Right atrium auricular region (tissue), 2 donors: ENCODE measurements around the gene ARHGEF28. TPM values are rescaled to one million over a fixed set of nuclear protein-coding genes. Genes with fewer than 3 reads are reported as not detected.

ENCODE experiments used
- DNase-seq: peaks from one replicate; pipeline ENCODE4 v3.0.0-alpha.2; 2019; ENCODE audit warnings: low spot score
- H3K27ac ChIP-seq, 2 donors: fragments of 200-600 bp; sonication (generic); 1 replicate in 1 of 2; 2 replicates in 1 of 2; pipeline ENCODE4 v1.5.1; 2016 to 2019
- H3K27me3 ChIP-seq, 2 donors: fragments of 200-600 bp; sonication (generic); one replicate each; pipeline versions ENCODE4 v1.5.1 to v1.6.0; 2017 to 2019
- H3K36me3 ChIP-seq: fragments of 200-600 bp; sonication (generic); one replicate; pipeline ENCODE4 v1.5.1; 2016
- H3K4me1 ChIP-seq, 2 donors: fragments of 200-600 bp; sonication (generic); one replicate each; pipeline versions ENCODE4 v1.5.1 to v1.6.0; 2017 to 2019
- H3K4me3 ChIP-seq, 2 donors: fragments of 200-600 bp; sonication (generic); 1 replicate in 1 of 2; 2 replicates in 1 of 2; pipeline ENCODE4 v1.5.1; 2017 to 2019; ENCODE audit warnings: mild to moderate bottlenecking in 1 of 2, moderate library complexity in 1 of 2
- H3K9me3 ChIP-seq, 2 donors: fragments of 200-600 bp; sonication (generic); one replicate each; pipeline ENCODE4 v1.5.1; 2019
- total RNA-seq, 2 donors: library from RNA; depleted of rRNA; stranded (reverse); fragments of >200 nt; gene quantifications; one replicate each; pipeline ENCODE4 v1.1.0, GENCODE V29; 2016
- TF ChIP-seq, protein P1 (sequence below), 2 donors: fragments of 200-600 bp; sonication (generic); IDR thresholded peaks; one replicate each; pipeline ENCODE4 v1.5.1; 2019; ENCODE audit warnings: antibody characterized with exemption in 2 of 2

ARHGEF28 gene
- total RNA-seq, 2 donors from 2014 or later: 1.0 to 2.9 TPM

DNA sequence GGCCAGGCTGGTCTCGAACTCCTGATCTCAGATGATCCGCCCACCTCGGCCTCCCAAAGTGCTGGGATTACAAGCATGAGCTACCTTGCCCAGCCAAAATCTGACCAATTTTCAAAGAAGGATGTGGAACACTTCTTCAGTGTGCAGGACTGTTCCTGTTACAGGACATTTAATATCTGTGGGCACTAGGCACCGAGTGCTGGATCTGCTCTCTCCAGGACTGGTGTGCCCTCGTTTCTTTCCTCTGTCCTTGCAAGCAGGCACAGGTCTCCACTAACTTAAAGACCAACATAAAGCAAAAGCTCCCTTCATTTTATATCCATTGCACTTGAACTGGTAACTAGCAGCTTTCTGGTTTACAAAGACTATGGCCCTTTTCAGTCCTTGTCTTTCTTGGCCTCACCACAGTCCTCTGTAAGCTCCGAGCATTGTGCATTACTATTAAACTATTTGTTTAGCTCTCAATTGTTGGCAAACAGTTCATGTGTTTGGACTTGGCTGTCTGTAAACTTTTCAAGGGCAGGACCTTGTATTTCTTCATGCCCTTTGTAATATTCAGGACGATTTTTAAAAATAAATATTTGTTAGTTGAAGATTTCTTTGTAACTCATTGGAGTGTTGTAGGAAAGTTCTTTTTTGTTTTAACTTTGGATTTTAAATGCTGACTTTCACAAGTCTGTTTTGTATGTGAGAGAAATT is 37.3 kb downstream of the ARHGEF28 start:
- TF ChIP-seq, protein P1, sequence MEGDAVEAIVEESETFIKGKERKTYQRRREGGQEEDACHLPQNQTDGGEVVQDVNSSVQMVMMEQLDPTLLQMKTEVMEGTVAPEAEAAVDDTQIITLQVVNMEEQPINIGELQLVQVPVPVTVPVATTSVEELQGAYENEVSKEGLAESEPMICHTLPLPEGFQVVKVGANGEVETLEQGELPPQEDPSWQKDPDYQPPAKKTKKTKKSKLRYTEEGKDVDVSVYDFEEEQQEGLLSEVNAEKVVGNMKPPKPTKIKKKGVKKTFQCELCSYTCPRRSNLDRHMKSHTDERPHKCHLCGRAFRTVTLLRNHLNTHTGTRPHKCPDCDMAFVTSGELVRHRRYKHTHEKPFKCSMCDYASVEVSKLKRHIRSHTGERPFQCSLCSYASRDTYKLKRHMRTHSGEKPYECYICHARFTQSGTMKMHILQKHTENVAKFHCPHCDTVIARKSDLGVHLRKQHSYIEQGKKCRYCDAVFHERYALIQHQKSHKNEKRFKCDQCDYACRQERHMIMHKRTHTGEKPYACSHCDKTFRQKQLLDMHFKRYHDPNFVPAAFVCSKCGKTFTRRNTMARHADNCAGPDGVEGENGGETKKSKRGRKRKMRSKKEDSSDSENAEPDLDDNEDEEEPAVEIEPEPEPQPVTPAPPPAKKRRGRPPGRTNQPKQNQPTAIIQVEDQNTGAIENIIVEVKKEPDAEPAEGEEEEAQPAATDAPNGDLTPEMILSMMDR (IDR thresholded peaks at IDR 0.05): no peak
- Histone ChIP-seq H3K4me3 (no peak overlapping the region), H3K36me3 (no peaks in the 10 kb centered on the region), H3K27ac (no peak overlapping the region), H3K27me3 (no peaks in the 10 kb centered on the region), H3K4me1 (no peaks in the 10 kb centered on the region), H3K9me3 (no peaks in the 10 kb centered on the region)
- no peak for DNase-seq

DNA sequence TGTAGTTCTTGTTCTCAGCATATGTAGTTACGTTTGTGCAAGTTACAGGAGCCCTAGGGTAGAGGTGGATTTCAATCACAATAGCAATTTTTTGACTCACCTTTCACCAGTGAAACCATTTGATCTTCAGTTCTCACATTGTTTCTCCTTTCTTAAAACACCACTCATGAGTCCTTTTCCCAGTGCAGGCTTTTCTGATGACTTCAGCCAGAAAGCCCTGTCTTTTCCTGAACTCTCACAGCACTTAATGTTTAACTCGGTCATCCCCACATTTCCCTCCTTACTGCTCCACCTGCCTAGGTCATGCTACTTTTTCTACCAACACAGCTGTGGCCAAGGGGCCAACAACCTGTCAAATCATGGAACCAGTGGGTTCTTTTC is 37.9 kb downstream of the ARHGEF28 start:
- no peaks in the 10 kb centered on the region for H3K27me3 ChIP-seq
- no peaks in the 10 kb centered on the region for H3K36me3 ChIP-seq

GRCh38 chr5:73664796-73665195 is 38.8 kb downstream of the ARHGEF28 start:
- Histone ChIP-seq H3K27ac (no peak overlapping the region), H3K4me3 (no peak overlapping the region), H3K4me1 (no peaks in the 10 kb centered on the region), H3K27me3 (no peaks in the 10 kb centered on the region), H3K36me3 (no peaks in the 10 kb centered on the region), H3K9me3 (no peaks in the 10 kb centered on the region)
- no peak for DNase-seq
- TF ChIP-seq, protein P1 (IDR thresholded peaks at IDR 0.05): no peak

More for the DNA sequence above, 37.9 kb downstream of the ARHGEF28 start:
- H3K9me3 ChIP-seq: no peaks in the 10 kb centered on the region
- H3K4me3 ChIP-seq: no peak overlapping the region
- no peak for DNase-seq
- no peak overlapping the region for H3K27ac ChIP-seq
- H3K4me1 ChIP-seq: no peaks in the 10 kb centered on the region
- TF ChIP-seq, protein P1 (IDR thresholded peaks at IDR 0.05): no peak

DNA sequence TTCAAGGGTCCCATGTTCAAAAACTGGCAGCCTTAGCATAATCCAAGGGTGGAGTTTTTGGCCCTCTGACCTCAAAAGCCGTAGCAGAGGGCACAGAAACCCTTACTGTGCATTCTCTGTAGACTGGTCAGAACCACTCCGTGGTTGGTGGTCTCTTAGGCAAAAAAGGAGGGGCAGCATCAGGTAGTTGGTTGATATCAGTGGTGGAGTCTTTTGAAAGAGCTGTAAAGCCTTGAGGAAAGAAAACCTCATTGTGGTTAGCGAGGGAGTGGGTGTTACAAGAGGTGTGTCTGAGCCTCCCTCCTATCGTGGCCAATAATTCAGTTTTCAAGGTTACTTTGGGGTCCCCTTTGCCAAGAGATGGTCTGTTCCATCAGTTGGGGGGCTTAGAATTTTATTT is 40.9 kb downstream of the ARHGEF28 start:
- TF ChIP-seq, protein P1 (IDR thresholded peaks at IDR 0.05): no peak
- no peaks in the 10 kb centered on the region for H3K36me3 ChIP-seq
- H3K27me3 ChIP-seq: no peaks in the 10 kb centered on the region
- no peak for DNase-seq
- H3K4me3 ChIP-seq: no peak overlapping the region
- H3K4me1 ChIP-seq: no peaks in the 10 kb centered on the region
- no peak overlapping the region for H3K27ac ChIP-seq
- no peaks in the 10 kb centered on the region for H3K9me3 ChIP-seq

- Histone ChIP-seq H3K4me3 (no peak overlapping the region), H3K4me1 (no peaks in the 10 kb centered on the region), H3K27me3 (no peaks in the 10 kb centered on the region), H3K27ac (no peak overlapping the region), H3K36me3 (no peaks in the 10 kb centered on the region), H3K9me3 (no peaks in the 10 kb centered on the region)
- DNase-seq: no peak
- TF ChIP-seq, protein P1 (IDR thresholded peaks at IDR 0.05): no peak
These were observed 42.0 kb downstream of the ARHGEF28 start for GRCh38 chr5:73668017-73668416.
